Esophagus squamous epithelium (tissue), 5 donors: ENCODE results near the gene CDKAL1. TPM values are rescaled to one million over a fixed set of nuclear protein-coding genes. Genes with fewer than 3 reads are reported as not detected.

Source experiments
- DNase-seq: peaks from one replicate; lab custom pipeline; 2025; lab: John Stamatoyannopoulos, UW
- H3K27ac ChIP-seq, 4 donors: fragments of 200-600 bp; sonication (generic); one replicate each; pipeline ENCODE4 v1.5.1; 2016 to 2019; ENCODE audit warnings: mild to moderate bottlenecking in 1 of 4
- H3K27me3 ChIP-seq, 4 donors: fragments of 200-600 bp; sonication (generic); 1 replicate in 3 of 4; 2 replicates in 1 of 4; pipeline versions ENCODE4 v1.5.1 to v1.6.0; 2017 to 2021; ENCODE audit warnings: antibody characterized with exemption in 1 of 4
- H3K36me3 ChIP-seq, 3 donors: fragments of 200-600 bp; sonication (generic); one replicate each; pipeline ENCODE4 v1.5.1; 2016 to 2019
- H3K4me1 ChIP-seq, 3 donors: fragments of 200-600 bp; sonication (generic); one replicate each; pipeline ENCODE4 v1.5.1; 2017 to 2019
- H3K4me3 ChIP-seq, 4 donors: fragments of 200-600 bp; sonication (generic); 1 replicate in 3 of 4; 2 replicates in 1 of 4; pipeline ENCODE4 v1.5.1; 2016 to 2019; ENCODE audit warnings: mild to moderate bottlenecking in 2 of 4, moderate library complexity in 1 of 4
- H3K9me3 ChIP-seq, 3 donors: fragments of 200-600 bp; sonication (generic); one replicate each; pipeline ENCODE4 v1.5.1; 2016 to 2019
- POLR2A ChIP-seq, 4 donors: fragments of 450-650 bp; IDR thresholded peaks; one replicate each; pipeline ENCODE4 v1.6.1; 2017; ENCODE audit warnings: antibody characterized with exemption in 4 of 4, mild to moderate bottlenecking in 4 of 4, moderate library complexity in 3 of 4
- WGBS, 2 donors: methylation state at CpG; one replicate each; pipeline ENCODE4 v1.1.5; 2018; 5-methylcytosine and 5-hydroxymethylcytosine counted together
- intact Hi-C: fragments of 100-400 bp; cut with DNase I; formaldehyde crosslinking; loops from one replicate; pipeline ENCODE4 v1.15.0; 2022
- total RNA-seq, 4 donors: library from RNA; depleted of rRNA; stranded (reverse); fragments of >200 nt; gene quantifications; one replicate each; pipeline ENCODE4 v1.1.0, GENCODE V29; 2016
- TF ChIP-seq, protein P1 (sequence below), 6 experiments: fragments of 450-650 bp in 4 of 6; fragments of 200-600 bp in 2 of 6; sonication (generic) in 2 of 6; IDR thresholded peaks; one replicate each; pipeline ENCODE4 v1.5.1; 2016 to 2019; ENCODE audit warnings: antibody characterized with exemption in 6 of 6, mild to moderate bottlenecking in 4 of 6, moderate library complexity in 4 of 6
- donor health status: DM: yes; HTN: yes; CAD: no.

Gene CDKAL1
- total RNA-seq, 4 donors from 2014 or later, result 6.5 to 13.0 (median 10.7) TPM

GRCh38 chr6:21103626-21104224, 569.5 kb downstream of the CDKAL1 start:
- intact Hi-C loops, result no loop called here
- peak overlapping the region in 1 of 4 donors; percentile 9 for H3K27ac ChIP-seq
- TF ChIP-seq, protein P1, sequence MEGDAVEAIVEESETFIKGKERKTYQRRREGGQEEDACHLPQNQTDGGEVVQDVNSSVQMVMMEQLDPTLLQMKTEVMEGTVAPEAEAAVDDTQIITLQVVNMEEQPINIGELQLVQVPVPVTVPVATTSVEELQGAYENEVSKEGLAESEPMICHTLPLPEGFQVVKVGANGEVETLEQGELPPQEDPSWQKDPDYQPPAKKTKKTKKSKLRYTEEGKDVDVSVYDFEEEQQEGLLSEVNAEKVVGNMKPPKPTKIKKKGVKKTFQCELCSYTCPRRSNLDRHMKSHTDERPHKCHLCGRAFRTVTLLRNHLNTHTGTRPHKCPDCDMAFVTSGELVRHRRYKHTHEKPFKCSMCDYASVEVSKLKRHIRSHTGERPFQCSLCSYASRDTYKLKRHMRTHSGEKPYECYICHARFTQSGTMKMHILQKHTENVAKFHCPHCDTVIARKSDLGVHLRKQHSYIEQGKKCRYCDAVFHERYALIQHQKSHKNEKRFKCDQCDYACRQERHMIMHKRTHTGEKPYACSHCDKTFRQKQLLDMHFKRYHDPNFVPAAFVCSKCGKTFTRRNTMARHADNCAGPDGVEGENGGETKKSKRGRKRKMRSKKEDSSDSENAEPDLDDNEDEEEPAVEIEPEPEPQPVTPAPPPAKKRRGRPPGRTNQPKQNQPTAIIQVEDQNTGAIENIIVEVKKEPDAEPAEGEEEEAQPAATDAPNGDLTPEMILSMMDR (IDR thresholded peaks at IDR 0.05), result no peak
- TF ChIP-seq POLR2A (IDR thresholded peaks at IDR 0.05), result no peak
- H3K4me1 ChIP-seq, result peaks cover 0 to 18% (median 0%) of the 10 kb centered on the region in 3 donors
- DNase-seq, result no peak
- H3K27me3 ChIP-seq, result no peaks in the 10 kb centered on the region
- no peaks in the 10 kb centered on the region for H3K9me3 ChIP-seq
- WGBS, 2 donors, result 28 to 37% methylated on average over 4 of the region's 4 CpGs
- H3K36me3 ChIP-seq, result no peaks in the 10 kb centered on the region
- no peak overlapping the region for H3K4me3 ChIP-seq

DNA sequence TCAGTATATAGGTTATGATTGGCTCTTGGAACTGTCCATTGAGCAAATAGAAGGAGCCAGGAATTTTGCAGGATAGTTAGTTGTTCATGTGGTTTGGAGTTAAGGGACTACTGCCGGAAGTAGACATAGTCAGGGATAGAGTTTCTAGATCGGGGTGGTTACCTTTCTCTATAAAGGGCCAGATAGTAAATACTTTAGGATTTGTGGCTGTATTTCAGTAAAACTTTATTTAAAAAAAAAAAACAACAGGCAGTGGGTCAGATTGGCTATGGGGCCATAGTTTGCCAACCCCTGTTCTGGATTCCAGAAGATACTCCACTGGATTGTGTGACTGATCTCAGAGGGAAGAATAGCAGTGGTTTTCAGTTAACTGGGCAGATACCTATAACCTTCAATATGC, 570.0 kb downstream of the CDKAL1 start:
- TF ChIP-seq, protein P1 (IDR thresholded peaks at IDR 0.05), result no peak
- no peak for TF ChIP-seq POLR2A (IDR thresholded peaks at IDR 0.05)
- Histone ChIP-seq H3K9me3 (no peaks in the 10 kb centered on the region), H3K27me3 (no peaks in the 10 kb centered on the region), H3K27ac (no peak overlapping the region), H3K4me3 (no peak overlapping the region), H3K36me3 (no peaks in the 10 kb centered on the region), H3K4me1 (peaks cover 0 to 18% (median 0%) of the 10 kb centered on the region in 3 donors)
- DNase-seq, result no peak
- intact Hi-C loops, result no loop called here
- WGBS, 2 donors, result 88 to 96% methylated on average over 2 of the region's 2 CpGs

DNA sequence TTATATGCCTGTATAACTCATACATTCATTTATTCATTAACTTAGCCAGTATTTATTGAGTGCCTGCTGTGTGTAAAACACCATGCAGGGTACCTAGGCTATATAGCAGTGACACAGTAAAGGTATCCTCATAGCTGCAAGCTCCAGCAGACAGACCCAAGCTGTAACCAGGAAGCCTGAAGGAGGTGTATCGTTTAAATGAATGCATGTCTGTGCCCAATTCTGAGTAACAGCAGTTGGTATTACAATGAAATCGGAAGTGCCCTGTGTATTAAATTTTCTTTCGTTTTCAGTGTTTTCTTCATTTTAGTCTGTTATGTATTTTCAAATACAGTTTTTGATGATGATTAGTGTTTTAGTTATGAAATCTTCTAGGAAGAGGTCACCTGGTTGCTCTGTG, 573.5 kb downstream of the CDKAL1 start:
- Histone ChIP-seq H3K36me3 (no peaks in the 10 kb centered on the region), H3K4me3 (no peak overlapping the region), H3K9me3 (no peaks in the 10 kb centered on the region), H3K4me1 (peaks cover 0 to 26% (median 5%) of the 10 kb centered on the region in 3 donors), H3K27ac (no peak overlapping the region), H3K27me3 (no peaks in the 10 kb centered on the region)
- no peak for DNase-seq
- TF ChIP-seq, protein P1 (IDR thresholded peaks at IDR 0.05), result no peak
- TF ChIP-seq POLR2A (IDR thresholded peaks at IDR 0.05), result no peak
- intact Hi-C loops, result no loop called here
- WGBS, 2 donors, result 90 to 92% methylated on average over 3 of the region's 3 CpGs

GRCh38 chr6:21109391-21110178, 575.3 kb downstream of the CDKAL1 start:
- Histone ChIP-seq H3K27ac (no peak overlapping the region), H3K9me3 (no peaks in the 10 kb centered on the region), H3K4me3 (no peak overlapping the region), H3K36me3 (no peaks in the 10 kb centered on the region), H3K4me1 (peaks cover 0 to 9% (median 5%) of the 10 kb centered on the region in 3 donors), H3K27me3 (no peaks in the 10 kb centered on the region)
- 19 to 22% methylated on average over 5 of the region's 5 CpGs for WGBS, 2 donors
- TF ChIP-seq, protein P1 (IDR thresholded peaks at IDR 0.05), result no peak
- TF ChIP-seq POLR2A (IDR thresholded peaks at IDR 0.05), result no peak
- no peak for DNase-seq
- intact Hi-C loops, result no loop called here

GRCh38 chr6:21110684-21111083, 576.4 kb downstream of the CDKAL1 start:
- no peak for TF ChIP-seq POLR2A (IDR thresholded peaks at IDR 0.05)
- TF ChIP-seq, protein P1 (IDR thresholded peaks at IDR 0.05), result no peak
- no peaks in the 10 kb centered on the region for H3K9me3 ChIP-seq
- no peaks in the 10 kb centered on the region for H3K27me3 ChIP-seq
- H3K27ac ChIP-seq, result no peak overlapping the region
- DNase-seq, result no peak
- no peak overlapping the region for H3K4me3 ChIP-seq
- WGBS, 2 donors, result 86 to 88% methylated on average over 5 of the region's 5 CpGs
- no peaks in the 10 kb centered on the region for H3K36me3 ChIP-seq
- peaks cover 0 to 9% (median 5%) of the 10 kb centered on the region in 3 donors for H3K4me1 ChIP-seq
- intact Hi-C loops, result no loop called here
